ENCODE measurements around the gene MCUB. TPM values are rescaled to one million over a fixed set of nuclear protein-coding genes. Genes with fewer than 3 reads are reported as not detected.

MCUB gene
- total RNA-seq, 2 donors from 2014 or later = 1.00 to 5.2 TPM

- TF ChIP-seq CTCF (conservative IDR thresholded peaks at IDR 0.05) = no peak
- H3K27ac Mint-ChIP-seq = no peak overlapping the region
- no peaks in the 10 kb centered on the region for H3K9me3 Mint-ChIP-seq
- Histone ChIP-seq H3K27ac (ENCODE audit: low read depth, low read length) (no peak overlapping the region), H3K36me3 (ENCODE audit: control insufficient read depth, insufficient read depth, low read length) (peaks cover 36% of the 10 kb centered on the region), H3K4me1 (ENCODE audit: control insufficient read depth, insufficient read depth, low read length) (no peaks in the 10 kb centered on the region), H3K4me3 (ENCODE audit: low read length) (no peak overlapping the region), H3K9me3 (ENCODE audit: control insufficient read depth, low read length) (no peaks in the 10 kb centered on the region), H3K27me3 (ENCODE audit: control insufficient read depth, insufficient read depth, low read length, poor library complexity, severe bottlenecking) (no peaks in the 10 kb centered on the region), H3K9ac (ENCODE audit: extremely low read depth, low read length, poor library complexity, severe bottlenecking) (no peak overlapping the region)
- WGBS, 2 experiments (ENCODE audit: insufficient coverage in 1 of 2, insufficient read length in 1 of 2) = 98 to 100% methylated on average over 4 to 6 of the region's 6 CpGs
- no peaks in the 10 kb centered on the region for H3K4me1 Mint-ChIP-seq
- no peak for DNase-seq
- no peak overlapping the region for H3K4me3 Mint-ChIP-seq
- peaks cover 42% of the 10 kb centered on the region for H3K36me3 Mint-ChIP-seq (ENCODE audit: low read depth)
- no peaks in the 10 kb centered on the region for H3K27me3 Mint-ChIP-seq (ENCODE audit: insufficient read depth)
Observed at GRCh38 chr4:109690690-109691410, 130.8 kb downstream of the MCUB start.

GRCh38 chr4:109691411-109691920 is 131.4 kb downstream of the MCUB start:
- Mint-ChIP-seq H3K4me1 (no peaks in the 10 kb centered on the region), H3K4me3 (no peak overlapping the region), H3K9me3 (no peaks in the 10 kb centered on the region), H3K27ac (no peak overlapping the region), H3K27me3 (ENCODE audit: insufficient read depth) (no peaks in the 10 kb centered on the region), H3K36me3 (ENCODE audit: low read depth) (peaks cover 47% of the 10 kb centered on the region)
- no peak overlapping the region for H3K4me3 ChIP-seq (ENCODE audit: low read length)
- WGBS, 2 experiments (ENCODE audit: insufficient coverage in 1 of 2, insufficient read length in 1 of 2) = 100% methylated on average over 1 of the region's 1 CpG
- no peak overlapping the region for H3K9ac ChIP-seq (ENCODE audit: extremely low read depth, low read length, poor library complexity, severe bottlenecking)
- H3K27ac ChIP-seq (ENCODE audit: low read depth, low read length) = no peak overlapping the region
- TF ChIP-seq CTCF (conservative IDR thresholded peaks at IDR 0.05) = no peak
- no peaks in the 10 kb centered on the region for H3K27me3 ChIP-seq (ENCODE audit: control insufficient read depth, insufficient read depth, low read length, poor library complexity, severe bottlenecking)
- peaks cover 43% of the 10 kb centered on the region for H3K36me3 ChIP-seq (ENCODE audit: control insufficient read depth, insufficient read depth, low read length)
- no peaks in the 10 kb centered on the region for H3K9me3 ChIP-seq (ENCODE audit: control insufficient read depth, low read length)
- no peaks in the 10 kb centered on the region for H3K4me1 ChIP-seq (ENCODE audit: control insufficient read depth, insufficient read depth, low read length)
- DNase-seq = no peak

GRCh38 chr4:109698656-109699055 is 138.6 kb downstream of the MCUB start:
- WGBS, 2 experiments (ENCODE audit: insufficient coverage in 1 of 2, insufficient read length in 1 of 2) = 96% methylated on average over 1 of the region's 1 CpG; no CpG with 5 or more reads in 1 of the 2 experiments

More at GRCh38 chr4:109698656-109699055, 138.6 kb downstream of the MCUB start:
- Histone ChIP-seq H3K27me3 (ENCODE audit: control insufficient read depth, insufficient read depth, low read length, poor library complexity, severe bottlenecking) (peaks cover 30% of the 10 kb centered on the region), H3K9ac (ENCODE audit: extremely low read depth, low read length, poor library complexity, severe bottlenecking) (no peak overlapping the region), H3K9me3 (ENCODE audit: control insufficient read depth, low read length) (no peaks in the 10 kb centered on the region), H3K4me3 (ENCODE audit: low read length) (no peak overlapping the region), H3K27ac (ENCODE audit: low read depth, low read length) (no peak overlapping the region), H3K36me3 (ENCODE audit: control insufficient read depth, insufficient read depth, low read length) (peaks cover 28% of the 10 kb centered on the region), H3K4me1 (ENCODE audit: control insufficient read depth, insufficient read depth, low read length) (no peaks in the 10 kb centered on the region)
- no peak overlapping the region for H3K27ac Mint-ChIP-seq
- peaks cover 32% of the 10 kb centered on the region for H3K36me3 Mint-ChIP-seq (ENCODE audit: low read depth)
- peaks cover 20% of the 10 kb centered on the region for H3K4me1 Mint-ChIP-seq
- DNase-seq = no peak
- peaks cover 2% of the 10 kb centered on the region for H3K9me3 Mint-ChIP-seq
- H3K27me3 Mint-ChIP-seq (ENCODE audit: insufficient read depth) = peaks cover 39% of the 10 kb centered on the region
- H3K4me3 Mint-ChIP-seq = no peak overlapping the region
- TF ChIP-seq CTCF (conservative IDR thresholded peaks at IDR 0.05) = no peak

Data from endodermal cell (in vitro differentiated cells).